Esophagus muscularis mucosa (tissue), 4 donors: Measurements from ENCODE around the gene S1PR1. TPM values are rescaled to one million over a fixed set of nuclear protein-coding genes. Genes with fewer than 3 reads are reported as not detected.

Experiments used
- DNase-seq: peaks from one replicate; pipeline ENCODE4 v3.0.0-alpha.2; 2017; ENCODE audit errors: extremely low spot score
- H3K27ac ChIP-seq, 4 donors: fragments of 200-600 bp; sonication (generic); replicated peaks in 1 of 4; 1 replicate in 3 of 4; 2 replicates in 1 of 4; pipeline ENCODE4 v1.5.1; 2016 to 2019; ENCODE audit warnings: mild to moderate bottlenecking in 1 of 4
- H3K27me3 ChIP-seq, 4 donors: fragments of 200-600 bp; sonication (generic); one replicate each; pipeline versions ENCODE4 v1.5.1 to v1.6.0; 2016 to 2019
- H3K36me3 ChIP-seq, 4 donors: fragments of 200-600 bp; sonication (generic); one replicate each; pipeline ENCODE4 v1.5.1; 2016 to 2019
- H3K4me1 ChIP-seq, 4 donors: fragments of 200-600 bp; sonication (generic); one replicate each; pipeline ENCODE4 v1.5.1; 2016 to 2019
- H3K4me3 ChIP-seq, 4 donors: fragments of 200-600 bp; sonication (generic); 1 replicate in 2 of 4; 2 replicates in 2 of 4; pipeline ENCODE4 v1.5.1; 2016 to 2019; ENCODE audit warnings: mild to moderate bottlenecking in 4 of 4, moderate library complexity in 1 of 4
- H3K9me3 ChIP-seq, 4 donors: fragments of 200-600 bp; sonication (generic); 1 replicate in 3 of 4; 2 replicates in 1 of 4; pipeline ENCODE4 v1.5.1; 2016 to 2019
- EP300 ChIP-seq: sonication (generic); formaldehyde crosslinking; IDR thresholded peaks from one replicate; pipeline ENCODE4 v1.6.1; 2017; ENCODE audit warnings: antibody characterized with exemption
- POLR2A ChIP-seq: fragments of 450-650 bp; IDR thresholded peaks from one replicate; pipeline ENCODE4 v1.6.1; 2017; ENCODE audit warnings: antibody characterized with exemption, moderate library complexity, mild to moderate bottlenecking, low read depth
- POLR2AphosphoS5 ChIP-seq, 2 donors: sonication (generic); formaldehyde crosslinking; IDR thresholded peaks; one replicate each; pipeline ENCODE4 v1.6.1; 2017; ENCODE audit warnings: antibody characterized with exemption in 2 of 2
- WGBS: methylation state at CpG from one replicate; pipeline ENCODE4 v1.1.5; 2018; 5-methylcytosine and 5-hydroxymethylcytosine counted together
- intact Hi-C: fragments of 100-400 bp; cut with DNase I; formaldehyde crosslinking; loops from one replicate; pipeline ENCODE4 v1.15.1; 2023
- total RNA-seq, 4 donors: library from RNA; depleted of rRNA; stranded (reverse); fragments of >200 nt; gene quantifications; one replicate each; pipeline versions ENCODE4 v1.1.0 to v1.2.1, GENCODE V29; 2016
- TF ChIP-seq, protein P1 (sequence below), 3 experiments: fragments of 200-600 bp in 2 of 3; fragments of 450-650 bp in 1 of 3; sonication (generic) in 2 of 3; IDR thresholded peaks; one replicate each; pipeline ENCODE4 v1.5.1; 2017 to 2019; ENCODE audit warnings: antibody characterized with exemption in 3 of 3, mild to moderate bottlenecking in 2 of 3, moderate library complexity in 1 of 3

S1PR1 gene
- total RNA-seq, 4 donors from 2014 or later, result 17.9 to 98.5 (median 77.4) TPM

DNA sequence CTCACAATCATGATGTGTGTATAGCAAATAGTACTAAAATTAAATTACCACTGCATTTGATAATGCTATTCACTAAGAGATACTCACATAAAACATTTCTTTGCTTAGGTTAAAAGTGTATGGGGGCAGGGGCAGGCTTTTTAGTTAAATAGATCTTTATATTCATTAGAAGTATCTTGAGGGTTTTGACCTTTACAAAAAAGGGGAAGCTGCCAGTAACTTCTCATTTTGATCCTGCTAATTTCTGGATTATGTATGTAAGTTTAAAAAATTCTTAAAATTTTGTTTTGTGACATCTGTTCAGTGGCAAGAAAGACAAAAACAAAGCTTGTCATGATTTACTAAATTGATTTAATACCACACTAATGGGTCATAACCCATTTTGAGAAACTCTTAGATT is 45.8 kb upstream of the S1PR1 start:
- H3K9me3 ChIP-seq, result no peaks in the 10 kb centered on the region
- H3K4me3 ChIP-seq, result no peak overlapping the region
- H3K4me1 ChIP-seq, result peaks cover 0 to 12% (median 0%) of the 10 kb centered on the region in 4 donors
- intact Hi-C loops, result no loop called here
- H3K27ac ChIP-seq, result no peak overlapping the region
- H3K27me3 ChIP-seq, result no peaks in the 10 kb centered on the region
- no peak for DNase-seq
- TF ChIP-seq EP300, result no peak
- TF ChIP-seq, protein P1, sequence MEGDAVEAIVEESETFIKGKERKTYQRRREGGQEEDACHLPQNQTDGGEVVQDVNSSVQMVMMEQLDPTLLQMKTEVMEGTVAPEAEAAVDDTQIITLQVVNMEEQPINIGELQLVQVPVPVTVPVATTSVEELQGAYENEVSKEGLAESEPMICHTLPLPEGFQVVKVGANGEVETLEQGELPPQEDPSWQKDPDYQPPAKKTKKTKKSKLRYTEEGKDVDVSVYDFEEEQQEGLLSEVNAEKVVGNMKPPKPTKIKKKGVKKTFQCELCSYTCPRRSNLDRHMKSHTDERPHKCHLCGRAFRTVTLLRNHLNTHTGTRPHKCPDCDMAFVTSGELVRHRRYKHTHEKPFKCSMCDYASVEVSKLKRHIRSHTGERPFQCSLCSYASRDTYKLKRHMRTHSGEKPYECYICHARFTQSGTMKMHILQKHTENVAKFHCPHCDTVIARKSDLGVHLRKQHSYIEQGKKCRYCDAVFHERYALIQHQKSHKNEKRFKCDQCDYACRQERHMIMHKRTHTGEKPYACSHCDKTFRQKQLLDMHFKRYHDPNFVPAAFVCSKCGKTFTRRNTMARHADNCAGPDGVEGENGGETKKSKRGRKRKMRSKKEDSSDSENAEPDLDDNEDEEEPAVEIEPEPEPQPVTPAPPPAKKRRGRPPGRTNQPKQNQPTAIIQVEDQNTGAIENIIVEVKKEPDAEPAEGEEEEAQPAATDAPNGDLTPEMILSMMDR (IDR thresholded peaks at IDR 0.05), result no peak
- TF ChIP-seq POLR2AphosphoS5 (IDR thresholded peaks at IDR 0.05), result no peak
- TF ChIP-seq POLR2A, result no peak
- H3K36me3 ChIP-seq, result no peaks in the 10 kb centered on the region

DNA sequence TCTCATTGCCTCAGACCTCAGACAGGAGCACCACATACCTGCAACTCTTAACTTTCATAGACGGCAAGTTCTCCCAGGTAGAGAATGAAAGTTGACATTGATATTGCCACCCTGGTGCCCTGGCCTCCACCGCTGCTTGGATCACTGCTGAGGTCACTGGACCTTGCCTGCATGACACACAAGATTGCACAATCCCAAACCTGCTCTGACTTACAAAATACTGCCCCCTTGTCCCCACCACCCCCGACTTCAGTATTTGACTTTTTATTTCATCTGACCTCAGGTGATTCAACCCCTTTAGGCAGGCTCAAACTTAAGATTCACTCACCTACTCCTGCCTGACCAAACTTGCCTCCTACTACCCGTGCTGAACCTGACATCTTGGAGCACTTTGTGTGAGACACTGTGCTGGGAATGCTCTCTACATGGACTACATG is 43.1 kb upstream of the S1PR1 start:
- intact Hi-C loops, result no loop called here
- TF ChIP-seq, protein P1 (IDR thresholded peaks at IDR 0.05), result no peak
- TF ChIP-seq EP300 (no peak), POLR2A (no peak), POLR2AphosphoS5 (IDR thresholded peaks at IDR 0.05) (no peak)
- no peaks in the 10 kb centered on the region for H3K36me3 ChIP-seq
- H3K27me3 ChIP-seq, result no peaks in the 10 kb centered on the region
- no peaks in the 10 kb centered on the region for H3K4me1 ChIP-seq
- no peak for DNase-seq
- H3K4me3 ChIP-seq, result no peak overlapping the region
- WGBS, result 86% methylated on average over 4 of the region's 4 CpGs
- no peaks in the 10 kb centered on the region for H3K9me3 ChIP-seq
- H3K27ac ChIP-seq, result no peak overlapping the region

DNA sequence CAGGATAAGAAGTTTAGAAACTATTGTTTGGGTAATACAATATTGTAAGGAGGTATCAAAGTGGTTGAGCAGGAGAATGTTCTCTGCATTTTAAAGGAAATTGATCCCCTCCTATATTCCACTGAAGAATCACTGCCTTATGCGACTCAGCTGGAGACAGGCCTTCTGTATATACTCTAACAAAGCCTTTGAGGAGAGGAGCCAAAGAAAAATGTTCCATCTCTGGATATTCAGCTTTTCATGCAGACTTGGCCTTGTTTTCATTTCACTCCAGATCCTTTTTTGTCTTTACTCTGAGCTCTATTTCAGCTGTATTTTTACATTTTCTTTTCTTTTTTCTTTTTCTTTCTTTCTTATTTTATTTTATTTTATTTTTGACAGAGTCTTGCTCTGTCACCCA is 42.1 kb upstream of the S1PR1 start:
- H3K4me3 ChIP-seq, result no peak overlapping the region
- H3K9me3 ChIP-seq, result no peaks in the 10 kb centered on the region
- 70% methylated on average over 1 of the region's 1 CpG for WGBS
- intact Hi-C loops, result no loop called here
- no peaks in the 10 kb centered on the region for H3K36me3 ChIP-seq
- H3K27me3 ChIP-seq, result no peaks in the 10 kb centered on the region
- TF ChIP-seq POLR2AphosphoS5 (IDR thresholded peaks at IDR 0.05) (no peak), EP300 (no peak), POLR2A (no peak)
- TF ChIP-seq, protein P1 (IDR thresholded peaks at IDR 0.05), result no peak
- no peak overlapping the region for H3K27ac ChIP-seq
- DNase-seq, result no peak
- no peaks in the 10 kb centered on the region for H3K4me1 ChIP-seq

DNA sequence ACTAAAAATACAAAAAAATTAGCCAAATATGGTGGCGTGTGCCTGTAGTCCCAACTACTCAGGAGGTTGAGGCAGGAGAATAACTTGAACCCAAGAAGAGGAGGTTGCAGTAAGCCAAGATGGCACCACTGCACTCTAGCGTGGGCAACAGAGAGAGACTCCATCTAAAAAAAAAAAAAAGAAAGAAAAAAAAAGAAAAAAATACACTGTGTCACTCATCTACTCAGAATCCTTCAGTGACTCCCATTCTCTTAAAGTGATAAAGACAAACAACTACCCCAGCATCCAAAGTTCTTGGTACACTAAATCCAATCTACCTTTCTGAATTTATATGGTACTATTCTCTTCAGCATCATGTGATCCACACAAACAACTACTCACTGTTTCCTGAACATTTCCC is 40.2 kb upstream of the S1PR1 start:
- H3K9me3 ChIP-seq, result no peaks in the 10 kb centered on the region
- H3K4me3 ChIP-seq, result no peak overlapping the region
- WGBS, result 95% methylated on average over 2 of the region's 2 CpGs
- no peaks in the 10 kb centered on the region for H3K36me3 ChIP-seq
- no peak overlapping the region for H3K27ac ChIP-seq
- DNase-seq, result no peak
- TF ChIP-seq POLR2AphosphoS5 (IDR thresholded peaks at IDR 0.05) (no peak), EP300 (no peak), POLR2A (no peak)
- TF ChIP-seq, protein P1 (IDR thresholded peaks at IDR 0.05), result no peak
- H3K27me3 ChIP-seq, result no peaks in the 10 kb centered on the region
- H3K4me1 ChIP-seq, result no peaks in the 10 kb centered on the region
- intact Hi-C loops, result no loop called here
